Measurements from ENCODE around the gene PDE8A. TPM values are rescaled to one million over a fixed set of nuclear protein-coding genes. Genes with fewer than 3 reads are reported as not detected.

The PDE8A gene
- total and polyA plus RNA-seq, 2 donors (not counting 1 experiment from before 2014, with no cell fraction given) = 17.4 to 51.1 TPM

DNA sequence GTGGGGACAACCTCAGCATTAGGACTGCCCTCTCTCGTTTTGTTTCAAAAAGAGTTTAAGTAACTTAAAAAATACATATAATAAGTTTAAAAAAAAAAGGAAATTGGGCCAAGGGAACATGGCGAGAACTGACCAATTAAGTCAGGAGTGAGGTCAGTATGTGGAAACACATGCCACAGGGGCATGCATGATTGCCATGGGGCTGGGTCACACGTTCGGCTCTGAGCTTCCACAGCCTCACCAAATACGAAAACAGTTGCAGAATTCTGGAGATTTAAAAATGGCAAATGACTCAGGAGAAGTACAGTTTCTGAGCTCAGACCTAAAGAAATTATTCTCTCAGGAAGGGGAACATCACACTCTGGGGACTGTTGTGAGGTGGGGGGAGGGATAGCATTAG is 24.1 kb downstream of the PDE8A start:
- Mint-ChIP-seq H3K4me1 (peaks cover 75% of the 10 kb centered on the region), H3K4me3 (no peak overlapping the region), H3K27me3 (no peaks in the 10 kb centered on the region), H3K9me3 (ENCODE audit: insufficient read depth) (no peaks in the 10 kb centered on the region), H3K27ac (no peak overlapping the region)
- no peak overlapping the region for H3K4me2 ChIP-seq (replicated peaks; ENCODE audit: low read depth, low read length, poor library complexity, severe bottlenecking)
- peaks cover 48 to 63% of the 10 kb centered on the region in 2 donors for H3K4me1 ChIP-seq (ENCODE audit: control insufficient read depth in 2 of 2, insufficient read depth in 2 of 2, low read length in 2 of 2)
- ChIA-PET POLR2A (interaction anchor here (0.5 kb wide), 1 partner anchor 193 kb away, joined by 3 read pairs; no protein-coding TSS in a partner anchor), CTCF (interaction anchor here (1.2 to 1.7 kb wide), 6 partner anchors 9 to 77 kb away, joined by 3 to 4 read pairs (median 4); no protein-coding TSS in a partner anchor)
- no peak overlapping the region for H3K27ac ChIP-seq (ENCODE audit: low read length in 2 of 2)
- intact Hi-C loops (cut with micrococcal nuclease) = no loop called here
- DNase-seq (no peak), ATAC-seq (ENCODE audit: low read depth) (no peak)
- WGBS (ENCODE audit: insufficient coverage) = 82% methylated on average over 2 of the region's 5 CpGs
- H3K4me3 ChIP-seq (ENCODE audit: control extremely low read depth in 1 of 5, extremely low read depth in 1 of 5, insufficient read depth in 1 of 5, low read depth in 2 of 5, low read length in 4 of 5) = no peak overlapping the region
- H3K79me2 ChIP-seq (ENCODE audit: control insufficient read depth, insufficient read depth, low read length) = peaks cover 70% of the 10 kb centered on the region
- H3K27me3 ChIP-seq (replicated peaks in 1 of 4; ENCODE audit: control extremely low read depth in 1 of 4, control insufficient read depth in 3 of 4, insufficient read depth in 4 of 4, low read length in 3 of 4) = no peaks in the 10 kb centered on the region
- no peak overlapping the region for H3K9ac ChIP-seq (ENCODE audit: low read length)
- no peaks in the 10 kb centered on the region for H3K36me3 ChIP-seq (replicated peaks in 1 of 2; ENCODE audit: control extremely low read depth in 1 of 2, control insufficient read depth in 1 of 2, extremely low read depth in 1 of 2, insufficient read depth in 2 of 2, low read length in 1 of 2)
- H3K9me3 ChIP-seq (ENCODE audit: control extremely low read depth in 1 of 3, control insufficient read depth in 2 of 3, insufficient read depth in 1 of 3, low read length in 2 of 3) = no peaks in the 10 kb centered on the region
- H4K20me1 ChIP-seq (ENCODE audit: control insufficient read depth, insufficient read depth, low read length, poor library complexity, severe bottlenecking) = peaks cover 17% of the 10 kb centered on the region
- TF ChIP-seq EZH2 (IDR thresholded peaks at IDR 0.05; ENCODE audit: borderline replicate concordance, insufficient read depth, low read depth, low read length, poor library complexity, severe bottlenecking) = no peak
- TF ChIP-seq, protein P1, sequence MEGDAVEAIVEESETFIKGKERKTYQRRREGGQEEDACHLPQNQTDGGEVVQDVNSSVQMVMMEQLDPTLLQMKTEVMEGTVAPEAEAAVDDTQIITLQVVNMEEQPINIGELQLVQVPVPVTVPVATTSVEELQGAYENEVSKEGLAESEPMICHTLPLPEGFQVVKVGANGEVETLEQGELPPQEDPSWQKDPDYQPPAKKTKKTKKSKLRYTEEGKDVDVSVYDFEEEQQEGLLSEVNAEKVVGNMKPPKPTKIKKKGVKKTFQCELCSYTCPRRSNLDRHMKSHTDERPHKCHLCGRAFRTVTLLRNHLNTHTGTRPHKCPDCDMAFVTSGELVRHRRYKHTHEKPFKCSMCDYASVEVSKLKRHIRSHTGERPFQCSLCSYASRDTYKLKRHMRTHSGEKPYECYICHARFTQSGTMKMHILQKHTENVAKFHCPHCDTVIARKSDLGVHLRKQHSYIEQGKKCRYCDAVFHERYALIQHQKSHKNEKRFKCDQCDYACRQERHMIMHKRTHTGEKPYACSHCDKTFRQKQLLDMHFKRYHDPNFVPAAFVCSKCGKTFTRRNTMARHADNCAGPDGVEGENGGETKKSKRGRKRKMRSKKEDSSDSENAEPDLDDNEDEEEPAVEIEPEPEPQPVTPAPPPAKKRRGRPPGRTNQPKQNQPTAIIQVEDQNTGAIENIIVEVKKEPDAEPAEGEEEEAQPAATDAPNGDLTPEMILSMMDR (IDR thresholded peaks at IDR 0.05) = no peak
- H2AFZ ChIP-seq (ENCODE audit: insufficient read depth, low read depth, low read length, poor library complexity, severe bottlenecking) = no peak overlapping the region

DNA sequence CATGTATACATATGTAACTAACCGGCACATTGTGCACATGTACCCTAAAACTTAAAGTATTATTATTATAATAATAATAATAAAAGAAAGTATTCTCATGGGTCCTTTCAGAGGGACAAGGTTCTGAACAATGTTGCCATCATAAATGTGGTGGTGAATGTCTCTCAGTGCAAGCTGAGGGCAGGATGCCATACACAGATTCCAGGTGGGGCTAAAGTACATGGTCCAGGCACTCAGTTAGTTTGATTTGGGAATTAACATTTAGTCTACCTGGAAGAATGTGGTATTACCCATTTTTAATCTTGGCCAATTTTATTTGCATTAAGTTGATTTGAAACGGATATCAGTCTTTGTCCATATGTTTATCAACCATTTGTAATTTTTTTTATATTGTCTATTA is 24.5 kb downstream of the PDE8A start:
- WGBS (ENCODE audit: insufficient coverage) = no CpG with 5 or more reads among the region's 2 CpGs
- Histone ChIP-seq H3K4me2 (replicated peaks; ENCODE audit: low read depth, low read length, poor library complexity, severe bottlenecking) (no peak overlapping the region), H3K9ac (ENCODE audit: low read length) (no peak overlapping the region), H3K4me1 (ENCODE audit: control insufficient read depth in 2 of 2, insufficient read depth in 2 of 2, low read length in 2 of 2) (peaks cover 53 to 68% of the 10 kb centered on the region in 2 donors), H2AFZ (ENCODE audit: insufficient read depth, low read depth, low read length, poor library complexity, severe bottlenecking) (no peak overlapping the region), H3K9me3 (ENCODE audit: control extremely low read depth in 1 of 3, control insufficient read depth in 2 of 3, insufficient read depth in 1 of 3, low read length in 2 of 3) (no peaks in the 10 kb centered on the region), H3K36me3 (replicated peaks in 1 of 2; ENCODE audit: control extremely low read depth in 1 of 2, control insufficient read depth in 1 of 2, extremely low read depth in 1 of 2, insufficient read depth in 2 of 2, low read length in 1 of 2) (no peaks in the 10 kb centered on the region), H4K20me1 (ENCODE audit: control insufficient read depth, insufficient read depth, low read length, poor library complexity, severe bottlenecking) (peaks cover 17% of the 10 kb centered on the region), H3K4me3 (ENCODE audit: control extremely low read depth in 1 of 5, extremely low read depth in 1 of 5, insufficient read depth in 1 of 5, low read depth in 2 of 5, low read length in 4 of 5) (no peak overlapping the region), H3K27me3 (replicated peaks in 1 of 4; ENCODE audit: control extremely low read depth in 1 of 4, control insufficient read depth in 3 of 4, insufficient read depth in 4 of 4, low read length in 3 of 4) (no peaks in the 10 kb centered on the region), H3K27ac (ENCODE audit: low read length in 2 of 2) (no peak overlapping the region), H3K79me2 (ENCODE audit: control insufficient read depth, insufficient read depth, low read length) (peaks cover 65% of the 10 kb centered on the region)
- H3K27me3 Mint-ChIP-seq = no peaks in the 10 kb centered on the region
- H3K27ac Mint-ChIP-seq = no peak overlapping the region
- ATAC-seq (ENCODE audit: low read depth) (no peak), DNase-seq (no peak)
- intact Hi-C loops (cut with micrococcal nuclease) = no loop called here
- ChIA-PET CTCF (interaction anchor here (1.6 kb wide), 2 partner anchors 9 to 78 kb away, joined by 3 to 4 read pairs; no protein-coding TSS in a partner anchor), POLR2A (interaction anchor here (0.5 kb wide), 1 partner anchor 194 kb away, joined by 3 read pairs; no protein-coding TSS in a partner anchor)
- H3K4me3 Mint-ChIP-seq = no peak overlapping the region
- no peak for TF ChIP-seq EZH2 (IDR thresholded peaks at IDR 0.05; ENCODE audit: borderline replicate concordance, insufficient read depth, low read depth, low read length, poor library complexity, severe bottlenecking)
- TF ChIP-seq, protein P1 (IDR thresholded peaks at IDR 0.05) = no peak
- no peaks in the 10 kb centered on the region for H3K9me3 Mint-ChIP-seq (ENCODE audit: insufficient read depth)
- H3K4me1 Mint-ChIP-seq = peaks cover 76% of the 10 kb centered on the region

Data from B cell (primary cell).